Left lung (tissue), 10 donors: Measurements from ENCODE around the gene CSNK1D. TPM values are rescaled to one million over a fixed set of nuclear protein-coding genes. Genes with fewer than 3 reads are reported as not detected.

Source experiments
- ATAC-seq: fragments of 200-7000 bp; cut with Tn5 transposase; one replicate; pipeline ENCODE4 v1.9.1; 2020; ENCODE audit warnings: moderate library complexity
- DNase-seq, 4 donors: peaks; one replicate each; pipeline ENCODE4 v3.0.0-alpha.2; 2013 to 2020
- H3K27ac ChIP-seq, 2 donors: fragments of 200-600 bp; sonication (generic) in 1 of 2; one replicate each; pipeline versions ENCODE4 v1.5.0 to v1.8.0; 2020 to 2021
- H3K27me3 ChIP-seq, 2 donors: fragments of 200-600 bp; sonication (generic) in 1 of 2; one replicate each; pipeline versions ENCODE4 v1.5.0 to v1.8.0; 2020 to 2021
- H3K36me3 ChIP-seq, 2 donors: fragments of 200-600 bp; sonication (generic) in 1 of 2; one replicate each; pipeline versions ENCODE4 v1.5.0 to v1.8.0; 2020 to 2021
- H3K4me1 ChIP-seq, 2 donors: fragments of 200-600 bp; one replicate each; pipeline ENCODE4 v1.8.0; 2021
- H3K4me3 ChIP-seq, 2 donors: fragments of 200-600 bp; sonication (generic) in 1 of 2; one replicate each; pipeline versions ENCODE4 v1.5.0 to v1.8.0; 2020 to 2021; ENCODE audit warnings: mild to moderate bottlenecking in 1 of 2
- H3K9me3 ChIP-seq, 2 donors: fragments of 200-600 bp; sonication (generic) in 1 of 2; one replicate each; pipeline versions ENCODE4 v1.5.0 to v1.8.0; 2020 to 2021
- CTCF ChIP-seq, 2 donors: fragments of 200-600 bp; sonication (generic) in 1 of 2; IDR thresholded peaks; one replicate each; pipeline versions ENCODE4 v1.5.0 to v1.8.0; 2021; ENCODE audit warnings: antibody characterized with exemption in 2 of 2
- intact Hi-C, 2 donors: fragments of 100-400 bp; cut with DNase I; formaldehyde crosslinking; loops; one replicate each; pipeline versions ENCODE4 v1.11.2 to v1.14.2; 2022
- polyA plus RNA-seq, 6 donors: library from polyadenylated mRNA; unstranded; fragments of 120-200 nt; gene quantifications; one replicate each; pipeline ENCODE4 v1.2.1, GENCODE V29; 2013; ENCODE audit not compliant: insufficient read length in 6 of 6
- total RNA-seq, 2 donors: library from RNA; stranded (reverse); fragmentation: NEBNext Ultra II Directional; extraction: Animal tissue kit (Norgen Biotek cat#: 25700); gene quantifications; one replicate each; pipeline ENCODE4 v1.2.1, GENCODE V29; 2021
- donor health status: DM: no; HTN: yes; CAD: no.
- donor health status: DM: no; HTN: no; CAD: no.

Gene CSNK1D
- total and polyA plus RNA-seq, 8 donors, result 101 to 160 (median 122) TPM

DNA sequence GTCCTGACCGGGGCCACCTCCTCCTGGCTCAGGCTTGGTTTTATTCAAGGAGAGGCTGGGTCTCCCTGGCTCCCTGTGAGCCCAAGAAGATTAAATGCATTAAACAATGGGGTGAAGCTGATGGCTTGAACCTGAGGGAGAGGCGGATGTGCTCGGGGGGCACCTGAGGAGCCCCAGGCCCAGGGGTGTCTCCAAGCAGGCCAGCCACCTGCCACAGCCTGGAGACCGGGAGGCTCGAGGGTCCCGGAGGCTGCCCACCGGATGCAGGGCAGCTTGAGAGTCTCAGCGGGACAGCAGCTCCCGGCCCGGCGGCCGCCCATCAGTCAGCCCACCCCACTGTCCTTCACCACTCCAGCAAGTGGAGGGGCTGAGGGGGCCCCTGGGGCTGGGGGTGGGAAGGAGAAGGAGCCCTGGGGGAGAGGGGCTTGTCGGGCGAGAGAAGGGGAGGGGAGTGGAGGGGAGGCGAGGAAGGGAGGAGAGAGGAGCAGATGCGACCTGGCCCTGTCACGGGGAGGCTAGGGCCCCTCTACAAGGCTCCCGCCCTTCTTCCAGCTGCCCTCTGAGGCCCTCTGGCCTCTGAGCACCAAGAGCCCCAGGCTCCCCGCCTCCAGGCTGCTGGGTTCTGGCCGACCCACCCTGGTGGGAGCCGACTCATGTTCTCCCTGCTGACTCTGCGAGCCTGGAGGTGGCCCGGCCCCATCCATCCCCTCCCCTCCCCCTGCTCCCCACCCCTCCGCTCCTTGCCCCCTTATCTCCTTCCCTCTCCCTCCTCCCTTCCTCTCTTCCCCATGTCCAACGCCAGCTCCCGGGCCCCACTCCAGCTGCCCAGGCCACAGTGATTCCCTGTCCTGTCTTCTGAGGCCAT lies 30.7 kb upstream of the CSNK1D start:
- no peaks in the 10 kb centered on the region for H3K36me3 ChIP-seq
- no peak overlapping the region for H3K4me3 ChIP-seq
- H3K9me3 ChIP-seq, result no peaks in the 10 kb centered on the region
- peaks cover 0 to 30% of the 10 kb centered on the region in 2 donors for H3K4me1 ChIP-seq
- H3K27me3 ChIP-seq, result peaks cover 0 to 33% of the 10 kb centered on the region in 2 donors
- DNase-seq (peak in 1 of 4 donors; percentile 68), ATAC-seq (no peak)
- H3K27ac ChIP-seq, result no peak overlapping the region
- no peak for TF ChIP-seq CTCF (IDR thresholded peaks at IDR 0.05)
- intact Hi-C loops, result no loop called here

- no peak for TF ChIP-seq CTCF (IDR thresholded peaks at IDR 0.05)
- DNase-seq (peak in 1 of 4 donors; percentile 75), ATAC-seq (no peak)
- Histone ChIP-seq H3K4me1 (peaks cover 5 to 40% of the 10 kb centered on the region in 2 donors), H3K9me3 (no peaks in the 10 kb centered on the region), H3K4me3 (no peak overlapping the region), H3K27ac (no peak overlapping the region), H3K36me3 (no peaks in the 10 kb centered on the region), H3K27me3 (peaks cover 0 to 26% of the 10 kb centered on the region in 2 donors)
- intact Hi-C loops, result no loop called here
Observed at GRCh38 chr17:82302991-82303943, 29.8 kb upstream of the CSNK1D start.

- Histone ChIP-seq H3K4me1 (peaks cover 12 to 46% of the 10 kb centered on the region in 2 donors), H3K27me3 (peaks cover 0 to 26% of the 10 kb centered on the region in 2 donors), H3K4me3 (no peak overlapping the region), H3K9me3 (no peaks in the 10 kb centered on the region), H3K36me3 (no peaks in the 10 kb centered on the region), H3K27ac (no peak overlapping the region)
- intact Hi-C loops, result no loop called here
- DNase-seq (peak in 1 of 4 donors; percentile 57), ATAC-seq (no peak)
- no peak for TF ChIP-seq CTCF (IDR thresholded peaks at IDR 0.05)
Observed at GRCh38 chr17:82302568-82302963, 29.1 kb upstream of the CSNK1D start.

DNA sequence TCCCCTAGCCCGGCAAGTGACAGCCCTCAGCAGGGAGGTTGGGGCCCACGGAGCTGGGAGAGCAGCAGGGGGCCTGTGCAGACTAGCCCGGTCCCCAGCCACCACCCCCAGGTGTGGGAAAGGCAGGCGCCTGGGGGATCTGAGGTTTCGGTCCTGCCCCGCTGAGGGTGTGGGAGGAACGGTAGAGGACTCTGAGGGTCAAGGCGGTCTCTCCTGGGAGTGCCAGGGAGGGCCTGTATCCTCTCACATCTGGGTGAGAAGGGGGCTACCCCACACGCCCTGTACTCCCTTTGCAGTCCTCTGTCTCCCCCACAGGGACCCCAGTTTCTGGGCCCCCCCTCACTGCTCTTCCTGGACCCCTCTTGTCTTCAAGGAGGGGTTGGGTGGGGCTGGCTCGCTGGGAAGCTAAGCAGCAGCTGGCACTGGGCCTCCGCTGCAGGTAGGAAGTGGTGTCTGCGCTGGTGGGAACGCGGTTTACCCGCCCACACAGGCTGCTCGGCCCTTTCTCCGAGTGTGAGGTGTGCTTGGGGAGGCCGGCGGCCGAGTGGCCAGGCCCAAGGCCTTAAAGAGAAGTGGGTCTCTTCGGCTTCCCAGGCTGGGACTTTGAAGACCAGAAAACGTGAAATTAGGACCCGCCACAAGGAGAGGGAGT lies 28.5 kb upstream of the CSNK1D start:
- peak in 1 of 4 donors; percentile 79 for DNase-seq
- H3K9me3 ChIP-seq, result no peaks in the 10 kb centered on the region

More for the DNA sequence above, 28.5 kb upstream of the CSNK1D start:
- intact Hi-C loops, result no loop called here
- Histone ChIP-seq H3K27me3 (peaks cover 0 to 26% of the 10 kb centered on the region in 2 donors), H3K4me1 (peaks cover 17 to 51% of the 10 kb centered on the region in 2 donors), H3K27ac (no peak overlapping the region), H3K36me3 (no peaks in the 10 kb centered on the region), H3K4me3 (no peak overlapping the region)
- no peak for ATAC-seq
- TF ChIP-seq CTCF (IDR thresholded peaks at IDR 0.05), result no peak
